ENCODE data around the gene CRLF2.

DNA sequence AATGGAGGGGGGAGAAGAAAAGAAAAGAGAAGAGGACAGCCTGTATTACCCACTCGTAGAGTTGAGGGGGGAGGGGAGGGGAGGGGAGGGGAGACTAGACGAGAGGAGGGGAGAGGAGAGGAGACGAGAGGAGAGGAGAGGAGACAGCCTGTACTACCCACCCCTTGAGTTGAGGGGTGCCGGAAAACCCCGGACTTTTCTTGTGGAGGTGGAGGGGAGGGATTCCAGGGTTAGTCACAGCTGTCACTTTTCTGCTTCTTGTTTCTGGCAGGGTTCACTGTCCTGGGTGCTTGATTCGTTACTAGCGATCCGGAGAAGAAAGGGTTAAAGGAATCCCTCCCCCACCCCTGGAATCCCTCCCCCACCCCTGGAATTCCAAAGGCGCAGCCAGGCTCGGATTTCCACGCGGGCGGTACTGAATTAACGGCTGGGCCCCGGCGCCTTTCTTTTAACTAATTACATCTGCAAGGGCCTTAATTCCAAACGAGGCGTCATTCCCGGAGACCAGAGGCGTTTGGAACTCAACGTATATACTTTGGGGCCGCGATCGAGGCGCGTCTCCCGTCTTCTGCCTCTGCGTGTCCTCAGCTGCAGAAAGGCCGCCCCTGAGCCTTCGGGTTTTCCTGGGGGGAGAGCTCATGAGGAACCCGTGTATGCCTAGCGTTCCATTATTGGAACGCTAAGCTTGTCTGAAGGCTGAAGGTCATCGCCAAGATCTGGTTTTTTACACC is 36.0 kb upstream of the CRLF2 start:
- TF ChIP-seq, protein P1, sequence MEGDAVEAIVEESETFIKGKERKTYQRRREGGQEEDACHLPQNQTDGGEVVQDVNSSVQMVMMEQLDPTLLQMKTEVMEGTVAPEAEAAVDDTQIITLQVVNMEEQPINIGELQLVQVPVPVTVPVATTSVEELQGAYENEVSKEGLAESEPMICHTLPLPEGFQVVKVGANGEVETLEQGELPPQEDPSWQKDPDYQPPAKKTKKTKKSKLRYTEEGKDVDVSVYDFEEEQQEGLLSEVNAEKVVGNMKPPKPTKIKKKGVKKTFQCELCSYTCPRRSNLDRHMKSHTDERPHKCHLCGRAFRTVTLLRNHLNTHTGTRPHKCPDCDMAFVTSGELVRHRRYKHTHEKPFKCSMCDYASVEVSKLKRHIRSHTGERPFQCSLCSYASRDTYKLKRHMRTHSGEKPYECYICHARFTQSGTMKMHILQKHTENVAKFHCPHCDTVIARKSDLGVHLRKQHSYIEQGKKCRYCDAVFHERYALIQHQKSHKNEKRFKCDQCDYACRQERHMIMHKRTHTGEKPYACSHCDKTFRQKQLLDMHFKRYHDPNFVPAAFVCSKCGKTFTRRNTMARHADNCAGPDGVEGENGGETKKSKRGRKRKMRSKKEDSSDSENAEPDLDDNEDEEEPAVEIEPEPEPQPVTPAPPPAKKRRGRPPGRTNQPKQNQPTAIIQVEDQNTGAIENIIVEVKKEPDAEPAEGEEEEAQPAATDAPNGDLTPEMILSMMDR (IDR thresholded peaks at IDR 0.05; ENCODE audit: low read length), result no peak
- no peak for TF ChIP-seq EZH2 (IDR thresholded peaks at IDR 0.05; ENCODE audit: borderline replicate concordance, low read length)

Data from OCI-LY1 (cell line).